Astrocyte (in vitro differentiated cells and primary cell): ENCODE measurements around the gene HGFAC. TPM values are rescaled to one million over a fixed set of nuclear protein-coding genes. Genes with fewer than 3 reads are reported as not detected.

Experiments
- DNase-seq: peaks from one replicate; pipeline ENCODE4 v3.0.0-alpha.2; 2010; ENCODE audit warnings: low read depth
- FAIRE-seq: peaks from 2 replicates; lab custom pipeline; 2011; peaks lifted over from hg19 to GRCh38; lab: Jason Lieb, UNC
- H2AFZ ChIP-seq: 2 replicates; pipeline ENCODE4 v1.6.0; 2012; ENCODE audit warnings: low read depth, low read length, inconsistent platforms
- H3K27ac ChIP-seq: 2 replicates; pipeline ENCODE4 v1.5.1; 2011; ENCODE audit warnings: low read depth, low read length, inconsistent platforms
- H3K27me3 ChIP-seq: 2 replicates; pipeline ENCODE4 v1.6.0; 2011; ENCODE audit warnings: low read length, inconsistent platforms; ENCODE audit not compliant: insufficient read depth
- H3K36me3 ChIP-seq: 2 replicates; pipeline ENCODE4 v1.5.1; 2011; ENCODE audit warnings: low read length, inconsistent platforms; ENCODE audit not compliant: insufficient read depth
- H3K4me1 ChIP-seq: 2 replicates; pipeline ENCODE4 v1.5.1; 2011; ENCODE audit warnings: low read length, inconsistent platforms; ENCODE audit not compliant: insufficient read depth
- H3K4me2 ChIP-seq: 2 replicates; pipeline ENCODE4 v1.6.0; 2012; ENCODE audit warnings: low read length, inconsistent platforms
- H3K4me3 ChIP-seq: 2 replicates; pipeline ENCODE4 v1.5.1; 2011; ENCODE audit warnings: low read depth, mild to moderate bottlenecking, low read length, inconsistent platforms; ENCODE audit not compliant: insufficient read depth
- H3K79me2 ChIP-seq: 2 replicates; pipeline ENCODE4 v1.6.0; 2012; ENCODE audit warnings: mild to moderate bottlenecking, low read length, inconsistent platforms; ENCODE audit not compliant: insufficient read depth
- H3K9ac ChIP-seq: 2 replicates; pipeline ENCODE4 v1.6.0; 2012; ENCODE audit warnings: mild to moderate bottlenecking, low read length, inconsistent platforms
- H3K9me3 ChIP-seq: 2 replicates; pipeline ENCODE4 v1.5.1; 2012; ENCODE audit warnings: low read depth, mild to moderate bottlenecking, low read length, inconsistent platforms; ENCODE audit not compliant: insufficient read depth
- H4K20me1 ChIP-seq: 2 replicates; pipeline ENCODE4 v1.6.0; 2012; ENCODE audit warnings: low read length, inconsistent platforms; ENCODE audit not compliant: insufficient read depth
- H3K27ac Mint-ChIP-seq: one replicate; pipeline ENCODE4 v1.8.0; 2021; ENCODE audit warnings: mild to moderate bottlenecking, mixed read lengths; ENCODE audit not compliant: unreplicated experiment
- H3K27me3 Mint-ChIP-seq: one replicate; pipeline ENCODE4 v1.8.0; 2021; ENCODE audit warnings: low read depth, mixed read lengths; ENCODE audit not compliant: unreplicated experiment
- H3K36me3 Mint-ChIP-seq: one replicate; pipeline ENCODE4 v1.8.0; 2021; ENCODE audit warnings: low read depth, mixed read lengths; ENCODE audit not compliant: unreplicated experiment
- H3K4me1 Mint-ChIP-seq: one replicate; pipeline ENCODE4 v1.8.0; 2021; ENCODE audit warnings: low read depth, mixed read lengths; ENCODE audit not compliant: unreplicated experiment
- H3K4me3 Mint-ChIP-seq: one replicate; pipeline ENCODE4 v1.8.0; 2021; ENCODE audit warnings: mild to moderate bottlenecking, moderate library complexity, mixed read lengths; ENCODE audit not compliant: unreplicated experiment
- H3K9me3 Mint-ChIP-seq: one replicate; pipeline ENCODE4 v1.8.0; 2021; ENCODE audit warnings: mild to moderate bottlenecking, mixed read lengths; ENCODE audit not compliant: unreplicated experiment
- EZH2 ChIP-seq: IDR thresholded peaks from 2 replicates; pipeline ENCODE4 v1.6.1; 2012; ENCODE audit warnings: mild to moderate bottlenecking, low read length, inconsistent platforms; ENCODE audit not compliant: insufficient read depth
- total RNA-seq: library from RNA; stranded (reverse); gene quantifications from 2 replicates; pipeline ENCODE4 v1.2.1, GENCODE V29; 2021
- TF ChIP-seq, protein P1 (sequence below): IDR thresholded peaks from 2 replicates; pipeline ENCODE4 v1.5.1; 2011; ENCODE audit warnings: low read depth, mild to moderate bottlenecking, inconsistent platforms, low read length, moderate library complexity; ENCODE audit not compliant: insufficient read depth

HGFAC gene
- total RNA-seq, 1 donor from 2014 or later, result 0.52 TPM

DNA sequence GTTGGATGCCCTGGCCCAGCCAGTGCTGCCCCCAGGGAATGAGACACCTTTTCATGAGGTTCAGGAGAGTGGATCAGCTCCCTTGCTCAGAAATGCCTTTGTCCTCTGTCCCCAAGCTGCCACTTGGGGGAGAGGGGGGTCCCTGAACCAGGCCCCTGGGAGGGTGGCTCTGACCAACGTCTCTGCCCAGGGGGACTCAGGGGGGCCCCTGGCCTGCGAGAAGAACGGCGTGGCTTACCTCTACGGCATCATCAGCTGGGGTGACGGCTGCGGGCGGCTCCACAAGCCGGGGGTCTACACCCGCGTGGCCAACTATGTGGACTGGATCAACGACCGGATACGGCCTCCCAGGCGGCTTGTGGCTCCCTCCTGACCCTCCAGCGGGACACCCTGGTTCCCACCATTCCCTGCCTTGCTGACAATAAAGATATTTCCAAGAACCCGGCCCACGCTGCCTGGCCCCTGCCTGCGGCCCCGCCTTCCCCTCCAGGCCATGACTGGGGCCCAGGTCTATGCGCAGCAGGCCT, 7.3 kb downstream of the HGFAC start:
- Histone ChIP-seq H3K4me3 (no peak overlapping the region), H3K4me2 (no peak overlapping the region), H3K27me3 (no peaks in the 10 kb centered on the region), H3K9me3 (no peaks in the 10 kb centered on the region), H3K36me3 (no peaks in the 10 kb centered on the region), H3K27ac (no peak overlapping the region), H3K79me2 (no peaks in the 10 kb centered on the region), H3K4me1 (peaks cover 9% of the 10 kb centered on the region), H4K20me1 (no peaks in the 10 kb centered on the region), H3K9ac (no peak overlapping the region), H2AFZ (no peak overlapping the region)
- Mint-ChIP-seq H3K36me3 (no peaks in the 10 kb centered on the region), H3K4me1 (peaks cover 2% of the 10 kb centered on the region), H3K27ac (no peak overlapping the region), H3K4me3 (no peak overlapping the region), H3K9me3 (no peaks in the 10 kb centered on the region), H3K27me3 (peaks cover 9% of the 10 kb centered on the region)
- TF ChIP-seq, protein P1, sequence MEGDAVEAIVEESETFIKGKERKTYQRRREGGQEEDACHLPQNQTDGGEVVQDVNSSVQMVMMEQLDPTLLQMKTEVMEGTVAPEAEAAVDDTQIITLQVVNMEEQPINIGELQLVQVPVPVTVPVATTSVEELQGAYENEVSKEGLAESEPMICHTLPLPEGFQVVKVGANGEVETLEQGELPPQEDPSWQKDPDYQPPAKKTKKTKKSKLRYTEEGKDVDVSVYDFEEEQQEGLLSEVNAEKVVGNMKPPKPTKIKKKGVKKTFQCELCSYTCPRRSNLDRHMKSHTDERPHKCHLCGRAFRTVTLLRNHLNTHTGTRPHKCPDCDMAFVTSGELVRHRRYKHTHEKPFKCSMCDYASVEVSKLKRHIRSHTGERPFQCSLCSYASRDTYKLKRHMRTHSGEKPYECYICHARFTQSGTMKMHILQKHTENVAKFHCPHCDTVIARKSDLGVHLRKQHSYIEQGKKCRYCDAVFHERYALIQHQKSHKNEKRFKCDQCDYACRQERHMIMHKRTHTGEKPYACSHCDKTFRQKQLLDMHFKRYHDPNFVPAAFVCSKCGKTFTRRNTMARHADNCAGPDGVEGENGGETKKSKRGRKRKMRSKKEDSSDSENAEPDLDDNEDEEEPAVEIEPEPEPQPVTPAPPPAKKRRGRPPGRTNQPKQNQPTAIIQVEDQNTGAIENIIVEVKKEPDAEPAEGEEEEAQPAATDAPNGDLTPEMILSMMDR, result no peak
- no peak for TF ChIP-seq EZH2
- DNase-seq, result no peak
- FAIRE-seq, result no peak

DNA sequence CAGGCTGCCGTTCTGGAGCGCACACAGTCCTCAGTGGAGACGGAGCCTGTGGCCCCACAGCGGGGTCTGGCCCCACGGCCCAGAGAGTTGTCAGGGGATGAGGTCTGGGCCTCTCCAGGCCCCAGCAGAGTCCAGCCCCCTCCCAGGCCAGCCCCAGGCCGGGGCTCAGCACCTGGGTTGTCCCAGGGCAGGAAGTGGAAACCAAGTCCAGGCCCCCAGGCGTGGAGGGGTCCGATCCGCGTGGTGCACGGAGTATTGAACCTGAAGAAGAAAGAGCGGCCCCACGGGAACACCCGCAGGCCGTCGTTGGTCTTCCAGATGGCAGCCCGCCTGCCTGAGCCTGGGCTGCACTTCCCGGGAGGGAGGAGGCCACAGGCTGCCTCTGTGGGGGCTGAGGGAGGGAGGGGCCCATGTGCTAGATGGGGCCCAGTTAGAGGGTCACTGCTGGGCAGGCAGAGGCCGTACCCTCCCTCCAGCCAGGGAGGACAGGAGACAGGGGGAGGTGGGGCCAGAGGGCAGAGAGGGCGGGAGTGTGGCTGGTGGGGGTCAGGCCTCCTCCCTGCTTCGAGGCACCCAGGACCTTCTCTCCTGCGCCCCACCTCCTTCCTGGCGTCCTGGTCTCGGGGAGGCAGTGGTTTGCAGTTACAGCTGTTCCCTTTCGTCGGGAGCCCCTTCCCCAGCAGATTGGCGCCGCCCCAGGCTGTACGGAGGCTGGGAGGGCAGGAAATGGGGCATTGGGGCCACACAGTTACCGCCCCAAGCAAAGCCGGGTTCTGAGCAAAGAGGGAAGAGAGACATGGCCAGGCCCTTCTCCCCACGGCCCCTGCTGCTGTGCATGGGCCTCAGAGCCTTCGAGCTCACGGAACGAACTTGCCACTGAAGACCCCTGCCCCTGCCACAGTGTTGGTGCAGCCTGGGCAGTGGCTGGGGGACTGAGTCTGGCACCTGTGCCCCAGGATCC, 8.1 kb downstream of the HGFAC start:
- Histone ChIP-seq H3K27ac (no peak overlapping the region), H3K36me3 (no peaks in the 10 kb centered on the region), H3K27me3 (no peaks in the 10 kb centered on the region), H3K4me2 (no peak overlapping the region), H4K20me1 (no peaks in the 10 kb centered on the region), H3K79me2 (no peaks in the 10 kb centered on the region), H3K4me3 (no peak overlapping the region), H3K9ac (no peak overlapping the region), H3K9me3 (no peaks in the 10 kb centered on the region), H3K4me1 (peaks cover 9% of the 10 kb centered on the region), H2AFZ (no peak overlapping the region)
- no peak overlapping the region for H3K27ac Mint-ChIP-seq
- H3K27me3 Mint-ChIP-seq, result peaks cover 12% of the 10 kb centered on the region
- FAIRE-seq (no peak), DNase-seq (no peak)
- H3K36me3 Mint-ChIP-seq, result no peaks in the 10 kb centered on the region
- H3K9me3 Mint-ChIP-seq, result peaks cover 4% of the 10 kb centered on the region
- peaks cover 2% of the 10 kb centered on the region for H3K4me1 Mint-ChIP-seq
- TF ChIP-seq, protein P1, result no peak
- TF ChIP-seq EZH2, result no peak
- no peak overlapping the region for H3K4me3 Mint-ChIP-seq
